ENCODE results near the gene OBP2A.

The OBP2A gene

DNA sequence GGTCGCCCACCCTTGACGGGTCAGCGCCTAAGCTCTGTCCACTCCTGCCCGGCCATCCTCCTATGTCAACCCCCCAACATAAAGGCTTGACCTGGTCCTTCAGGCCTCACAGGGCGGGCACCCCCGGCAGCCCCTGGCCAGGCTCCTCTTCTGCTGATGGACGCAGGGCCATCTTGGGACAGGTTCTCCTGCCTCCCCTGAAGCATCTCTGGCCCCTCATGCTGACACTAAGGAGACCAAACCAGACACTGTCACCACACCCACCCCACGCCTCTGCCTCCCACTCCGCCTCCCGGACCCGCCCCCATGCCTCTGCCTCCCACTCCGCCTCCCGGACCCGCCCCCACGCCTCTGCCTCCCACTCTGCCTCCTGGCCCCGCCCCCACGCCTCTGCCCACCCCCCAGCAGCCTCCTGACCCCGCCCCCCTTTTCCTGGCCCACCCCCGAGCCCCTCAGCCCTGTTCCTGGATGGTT is 6.8 kb downstream of the OBP2A start:
- DNase-seq (peak; percentile 28), ATAC-seq (ENCODE audit: insufficient read depth, low read depth) (no peak)
- no peaks in the 10 kb centered on the region for H4K20me1 ChIP-seq (ENCODE audit: insufficient read depth, low read length)
- no peaks in the 10 kb centered on the region for H3K4me1 ChIP-seq (ENCODE audit: insufficient read depth, low read length)
- H3K4me2 ChIP-seq (ENCODE audit: insufficient read depth, low read length), result no peak overlapping the region
- H3K27me3 ChIP-seq (ENCODE audit: insufficient read depth, low read length, poor library complexity), result no peaks in the 10 kb centered on the region
- TF ChIP-seq EZH2 (IDR thresholded peaks at IDR 0.05; ENCODE audit: borderline replicate concordance, low read depth, low read length, severe bottlenecking), result no peak
- TF ChIP-seq, protein P1, sequence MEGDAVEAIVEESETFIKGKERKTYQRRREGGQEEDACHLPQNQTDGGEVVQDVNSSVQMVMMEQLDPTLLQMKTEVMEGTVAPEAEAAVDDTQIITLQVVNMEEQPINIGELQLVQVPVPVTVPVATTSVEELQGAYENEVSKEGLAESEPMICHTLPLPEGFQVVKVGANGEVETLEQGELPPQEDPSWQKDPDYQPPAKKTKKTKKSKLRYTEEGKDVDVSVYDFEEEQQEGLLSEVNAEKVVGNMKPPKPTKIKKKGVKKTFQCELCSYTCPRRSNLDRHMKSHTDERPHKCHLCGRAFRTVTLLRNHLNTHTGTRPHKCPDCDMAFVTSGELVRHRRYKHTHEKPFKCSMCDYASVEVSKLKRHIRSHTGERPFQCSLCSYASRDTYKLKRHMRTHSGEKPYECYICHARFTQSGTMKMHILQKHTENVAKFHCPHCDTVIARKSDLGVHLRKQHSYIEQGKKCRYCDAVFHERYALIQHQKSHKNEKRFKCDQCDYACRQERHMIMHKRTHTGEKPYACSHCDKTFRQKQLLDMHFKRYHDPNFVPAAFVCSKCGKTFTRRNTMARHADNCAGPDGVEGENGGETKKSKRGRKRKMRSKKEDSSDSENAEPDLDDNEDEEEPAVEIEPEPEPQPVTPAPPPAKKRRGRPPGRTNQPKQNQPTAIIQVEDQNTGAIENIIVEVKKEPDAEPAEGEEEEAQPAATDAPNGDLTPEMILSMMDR (IDR thresholded peaks at IDR 0.05; ENCODE audit: borderline replicate concordance, extremely low read depth, low read length, poor library complexity, severe bottlenecking), result no peak
- H3K9me3 ChIP-seq (ENCODE audit: insufficient read depth, low read length, severe bottlenecking), result no peaks in the 10 kb centered on the region
- no peak overlapping the region for H3K27ac ChIP-seq (ENCODE audit: low read length)
- no peaks in the 10 kb centered on the region for H3K36me3 ChIP-seq (ENCODE audit: insufficient read depth, low read length)
- no peak overlapping the region for H3K4me3 ChIP-seq (ENCODE audit: low read depth in 1 of 2, low read length in 2 of 2)
- no peak overlapping the region for H2AFZ ChIP-seq (ENCODE audit: low read depth, low read length)
- no peaks in the 10 kb centered on the region for H3K79me2 ChIP-seq (ENCODE audit: insufficient read depth, low read length)
- no peak overlapping the region for H3K9ac ChIP-seq (ENCODE audit: low read depth, low read length)

GRCh38 chr9:135554718-135555117 is 8.8 kb downstream of the OBP2A start:
- no peak overlapping the region for H2AFZ ChIP-seq (ENCODE audit: low read depth, low read length)
- TF ChIP-seq, protein P1 (IDR thresholded peaks at IDR 0.05; ENCODE audit: borderline replicate concordance, extremely low read depth, low read length, poor library complexity, severe bottlenecking), result no peak
- no peak for TF ChIP-seq EZH2 (IDR thresholded peaks at IDR 0.05; ENCODE audit: borderline replicate concordance, low read depth, low read length, severe bottlenecking)
- no peaks in the 10 kb centered on the region for H3K79me2 ChIP-seq (ENCODE audit: insufficient read depth, low read length)
- no peak overlapping the region for H3K4me3 ChIP-seq (ENCODE audit: low read depth in 1 of 2, low read length in 2 of 2)
- H3K4me1 ChIP-seq (ENCODE audit: insufficient read depth, low read length), result no peaks in the 10 kb centered on the region
- H3K9me3 ChIP-seq (ENCODE audit: insufficient read depth, low read length, severe bottlenecking), result no peaks in the 10 kb centered on the region
- H4K20me1 ChIP-seq (ENCODE audit: insufficient read depth, low read length), result no peaks in the 10 kb centered on the region
- no peak overlapping the region for H3K4me2 ChIP-seq (ENCODE audit: insufficient read depth, low read length)
- no peak overlapping the region for H3K27ac ChIP-seq (ENCODE audit: low read length)
- H3K9ac ChIP-seq (ENCODE audit: low read depth, low read length), result no peak overlapping the region
- H3K27me3 ChIP-seq (ENCODE audit: insufficient read depth, low read length, poor library complexity), result no peaks in the 10 kb centered on the region
- DNase-seq (no peak), ATAC-seq (ENCODE audit: insufficient read depth, low read depth) (no peak)
- H3K36me3 ChIP-seq (ENCODE audit: insufficient read depth, low read length), result no peaks in the 10 kb centered on the region

DNA sequence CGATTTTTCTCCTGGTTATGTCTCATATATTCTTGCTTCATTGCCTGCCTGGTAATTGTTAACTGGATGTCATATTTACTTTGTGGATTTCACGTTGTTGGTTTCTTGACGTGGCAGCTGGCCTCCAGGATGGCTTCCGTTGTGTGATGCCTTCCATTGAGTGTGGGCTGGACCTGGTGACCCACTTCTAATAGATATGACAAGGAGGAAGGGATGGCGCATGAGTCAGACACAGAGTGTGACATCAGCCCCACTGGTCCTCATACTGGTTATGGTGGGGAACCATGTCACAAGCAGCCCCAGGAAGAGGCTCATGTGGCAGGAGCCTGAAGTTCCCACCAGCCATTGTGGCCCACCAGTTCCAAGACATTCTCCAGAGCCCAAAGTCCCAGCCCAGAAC is 9.3 kb downstream of the OBP2A start:
- no peaks in the 10 kb centered on the region for H3K27me3 ChIP-seq (ENCODE audit: insufficient read depth, low read length, poor library complexity)
- ATAC-seq (ENCODE audit: insufficient read depth, low read depth), result no peak
- H3K4me2 ChIP-seq (ENCODE audit: insufficient read depth, low read length), result no peak overlapping the region

More for the DNA sequence above, 9.3 kb downstream of the OBP2A start:
- no peak overlapping the region for H3K4me3 ChIP-seq (ENCODE audit: low read depth in 1 of 2, low read length in 2 of 2)
- DNase-seq, result no peak
- no peaks in the 10 kb centered on the region for H3K9me3 ChIP-seq (ENCODE audit: insufficient read depth, low read length, severe bottlenecking)
- no peak overlapping the region for H3K9ac ChIP-seq (ENCODE audit: low read depth, low read length)
- H3K27ac ChIP-seq (ENCODE audit: low read length), result no peak overlapping the region
- H4K20me1 ChIP-seq (ENCODE audit: insufficient read depth, low read length), result no peaks in the 10 kb centered on the region
- no peaks in the 10 kb centered on the region for H3K4me1 ChIP-seq (ENCODE audit: insufficient read depth, low read length)
- H2AFZ ChIP-seq (ENCODE audit: low read depth, low read length), result no peak overlapping the region
- no peaks in the 10 kb centered on the region for H3K36me3 ChIP-seq (ENCODE audit: insufficient read depth, low read length)
- no peaks in the 10 kb centered on the region for H3K79me2 ChIP-seq (ENCODE audit: insufficient read depth, low read length)
- TF ChIP-seq, protein P1 (IDR thresholded peaks at IDR 0.05; ENCODE audit: borderline replicate concordance, extremely low read depth, low read length, poor library complexity, severe bottlenecking), result no peak
- no peak for TF ChIP-seq EZH2 (IDR thresholded peaks at IDR 0.05; ENCODE audit: borderline replicate concordance, low read depth, low read length, severe bottlenecking)

Data from DND-41 (cell line).